ENCODE data around the gene WDPCP.

DNA sequence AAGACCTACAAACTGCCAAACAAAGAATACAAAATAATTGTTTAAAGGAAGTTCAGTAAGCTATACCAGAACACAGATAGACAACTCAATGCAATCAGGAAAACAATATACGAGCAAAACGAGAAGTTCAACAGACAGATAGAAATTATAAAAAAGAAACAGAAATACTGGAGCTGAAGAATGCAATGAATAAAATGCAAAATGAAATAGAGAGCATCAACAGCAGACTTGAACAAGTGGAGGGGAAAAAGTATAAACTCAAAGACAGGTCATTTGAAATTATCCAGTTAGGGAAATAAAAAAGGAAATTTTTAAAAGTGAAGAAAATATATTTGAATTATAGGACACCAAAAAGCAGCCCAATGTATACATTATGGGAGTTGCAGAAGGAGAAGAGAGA lies 44.1 kb upstream of the WDPCP start:
- TF ChIP-seq MEF2D (CRISPR knock-in tag; IDR thresholded peaks at IDR 0.05) (no peak), CBX2 (IDR thresholded peaks at IDR 0.05; ENCODE audit: low read depth, low read length) (no peak), CBX2 (CRISPR knock-in tag; IDR thresholded peaks at IDR 0.05; ENCODE audit: low read depth) (no peak), POLR2A (IDR thresholded peaks at IDR 0.05; ENCODE audit: insufficient read depth in 1 of 2, low read depth in 2 of 2, low read length in 2 of 2) (no peak), ZNF484 (CRISPR knock-in tag; IDR thresholded peaks at IDR 0.05; ENCODE audit: borderline replicate concordance, low read depth) (no peak), FOXK1 (CRISPR knock-in tag; IDR thresholded peaks at IDR 0.05; ENCODE audit: borderline replicate concordance, low read depth) (no peak), KDM5A (IDR thresholded peaks at IDR 0.05; ENCODE audit: borderline replicate concordance, low read length) (no peak)
- TF ChIP-seq, protein P1, sequence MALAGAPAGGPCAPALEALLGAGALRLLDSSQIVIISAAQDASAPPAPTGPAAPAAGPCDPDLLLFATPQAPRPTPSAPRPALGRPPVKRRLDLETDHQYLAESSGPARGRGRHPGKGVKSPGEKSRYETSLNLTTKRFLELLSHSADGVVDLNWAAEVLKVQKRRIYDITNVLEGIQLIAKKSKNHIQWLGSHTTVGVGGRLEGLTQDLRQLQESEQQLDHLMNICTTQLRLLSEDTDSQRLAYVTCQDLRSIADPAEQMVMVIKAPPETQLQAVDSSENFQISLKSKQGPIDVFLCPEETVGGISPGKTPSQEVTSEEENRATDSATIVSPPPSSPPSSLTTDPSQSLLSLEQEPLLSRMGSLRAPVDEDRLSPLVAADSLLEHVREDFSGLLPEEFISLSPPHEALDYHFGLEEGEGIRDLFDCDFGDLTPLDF (CRISPR knock-in tag; IDR thresholded peaks at IDR 0.05) = no peak
- TF ChIP-seq, protein P2, sequence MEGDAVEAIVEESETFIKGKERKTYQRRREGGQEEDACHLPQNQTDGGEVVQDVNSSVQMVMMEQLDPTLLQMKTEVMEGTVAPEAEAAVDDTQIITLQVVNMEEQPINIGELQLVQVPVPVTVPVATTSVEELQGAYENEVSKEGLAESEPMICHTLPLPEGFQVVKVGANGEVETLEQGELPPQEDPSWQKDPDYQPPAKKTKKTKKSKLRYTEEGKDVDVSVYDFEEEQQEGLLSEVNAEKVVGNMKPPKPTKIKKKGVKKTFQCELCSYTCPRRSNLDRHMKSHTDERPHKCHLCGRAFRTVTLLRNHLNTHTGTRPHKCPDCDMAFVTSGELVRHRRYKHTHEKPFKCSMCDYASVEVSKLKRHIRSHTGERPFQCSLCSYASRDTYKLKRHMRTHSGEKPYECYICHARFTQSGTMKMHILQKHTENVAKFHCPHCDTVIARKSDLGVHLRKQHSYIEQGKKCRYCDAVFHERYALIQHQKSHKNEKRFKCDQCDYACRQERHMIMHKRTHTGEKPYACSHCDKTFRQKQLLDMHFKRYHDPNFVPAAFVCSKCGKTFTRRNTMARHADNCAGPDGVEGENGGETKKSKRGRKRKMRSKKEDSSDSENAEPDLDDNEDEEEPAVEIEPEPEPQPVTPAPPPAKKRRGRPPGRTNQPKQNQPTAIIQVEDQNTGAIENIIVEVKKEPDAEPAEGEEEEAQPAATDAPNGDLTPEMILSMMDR (CRISPR knock-in tag; IDR thresholded peaks at IDR 0.05) = no peak

Measured in HepG2 (cell line).